CD4-positive, alpha-beta T cell treated with Interferon alpha-2 for 1 hour (primary cell): ENCODE measurements around the gene GPX4.
"Not testable (repeated sequence)": the region's sequence is repeated elsewhere in the genome, so short reads cannot be mapped to it uniquely, and the experiment has no call there.

ENCODE experiments used
- DNase-seq, 2 donors: peaks; one replicate each; pipeline ENCODE4 v3.0.0-alpha.2; 2020 to 2022

Gene GPX4

DNA sequence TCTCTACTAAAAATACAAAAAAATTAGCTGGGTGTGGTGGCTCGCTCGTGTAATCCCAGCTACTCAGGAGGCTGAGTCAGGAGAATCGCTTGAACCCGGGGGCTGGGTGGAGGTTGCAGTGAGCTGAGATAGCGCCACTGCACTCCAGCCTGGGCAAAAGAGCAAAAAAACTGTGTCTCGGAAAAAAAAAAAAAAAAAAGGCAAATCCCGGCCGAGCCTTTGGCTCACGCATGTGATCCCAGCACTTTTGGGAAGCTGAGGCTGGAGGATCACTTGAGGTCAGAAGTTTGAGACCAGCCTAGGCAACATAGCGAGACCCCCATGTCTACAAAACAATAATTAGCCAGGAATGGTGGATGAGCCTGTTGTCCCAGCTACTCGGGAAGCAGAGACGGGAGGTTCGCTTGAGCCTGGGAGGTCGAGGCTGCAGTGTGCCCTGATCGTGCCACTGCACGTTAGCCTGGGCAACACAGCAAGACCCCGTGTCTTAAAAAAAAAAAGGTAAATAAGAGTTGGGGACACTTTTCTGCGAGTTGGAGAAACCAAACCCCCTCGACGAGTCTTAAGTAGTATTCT is 574 bp upstream of the GPX4 start:
- DNase-seq: no peak

GRCh38 chr19:1104311-1105007 is 665 bp downstream of the GPX4 start:
- DNase-seq: peak; percentile 74 to 81

DNA sequence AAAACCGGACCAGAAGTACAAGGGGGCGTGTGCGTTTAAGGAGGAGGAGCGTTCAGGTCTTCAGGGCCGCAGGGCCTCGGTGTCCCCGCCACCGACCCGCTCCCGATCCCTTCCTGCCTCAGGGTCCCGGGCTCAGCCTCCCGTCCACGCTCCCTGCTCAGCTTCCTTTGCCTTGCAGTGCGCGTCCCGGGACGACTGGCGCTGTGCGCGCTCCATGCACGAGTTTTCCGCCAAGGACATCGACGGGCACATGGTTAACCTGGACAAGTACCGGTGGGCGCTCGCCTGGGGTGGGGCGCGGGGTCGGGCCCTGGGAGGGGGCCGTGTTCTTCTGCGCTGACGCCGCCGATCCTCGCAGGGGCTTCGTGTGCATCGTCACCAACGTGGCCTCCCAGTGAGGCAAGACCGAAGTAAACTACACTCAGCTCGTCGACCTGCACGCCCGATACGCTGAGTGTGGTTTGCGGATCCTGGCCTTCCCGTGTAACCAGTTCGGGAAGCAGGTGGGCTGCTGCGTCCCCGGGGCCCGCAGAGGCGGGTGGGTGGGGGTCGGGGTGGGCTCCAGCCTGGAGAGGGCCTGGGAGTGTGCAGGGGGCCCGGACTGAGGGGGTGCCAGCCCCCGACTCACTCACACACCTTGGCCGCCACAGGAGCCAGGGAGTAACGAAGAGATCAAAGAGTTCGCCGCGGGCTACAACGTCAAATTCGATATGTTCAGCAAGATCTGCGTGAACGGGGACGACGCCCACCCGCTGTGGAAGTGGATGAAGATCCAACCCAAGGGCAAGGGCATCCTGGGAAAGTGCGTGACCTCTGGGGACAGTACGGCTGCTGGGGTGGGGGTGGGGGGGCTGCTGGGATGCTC is 1.4 kb downstream of the GPX4 start:
- no peak for DNase-seq

- DNase-seq: no peak
Observed at GRCh38 chr19:1105873-1106840, 2.4 kb downstream of the GPX4 start.

DNA sequence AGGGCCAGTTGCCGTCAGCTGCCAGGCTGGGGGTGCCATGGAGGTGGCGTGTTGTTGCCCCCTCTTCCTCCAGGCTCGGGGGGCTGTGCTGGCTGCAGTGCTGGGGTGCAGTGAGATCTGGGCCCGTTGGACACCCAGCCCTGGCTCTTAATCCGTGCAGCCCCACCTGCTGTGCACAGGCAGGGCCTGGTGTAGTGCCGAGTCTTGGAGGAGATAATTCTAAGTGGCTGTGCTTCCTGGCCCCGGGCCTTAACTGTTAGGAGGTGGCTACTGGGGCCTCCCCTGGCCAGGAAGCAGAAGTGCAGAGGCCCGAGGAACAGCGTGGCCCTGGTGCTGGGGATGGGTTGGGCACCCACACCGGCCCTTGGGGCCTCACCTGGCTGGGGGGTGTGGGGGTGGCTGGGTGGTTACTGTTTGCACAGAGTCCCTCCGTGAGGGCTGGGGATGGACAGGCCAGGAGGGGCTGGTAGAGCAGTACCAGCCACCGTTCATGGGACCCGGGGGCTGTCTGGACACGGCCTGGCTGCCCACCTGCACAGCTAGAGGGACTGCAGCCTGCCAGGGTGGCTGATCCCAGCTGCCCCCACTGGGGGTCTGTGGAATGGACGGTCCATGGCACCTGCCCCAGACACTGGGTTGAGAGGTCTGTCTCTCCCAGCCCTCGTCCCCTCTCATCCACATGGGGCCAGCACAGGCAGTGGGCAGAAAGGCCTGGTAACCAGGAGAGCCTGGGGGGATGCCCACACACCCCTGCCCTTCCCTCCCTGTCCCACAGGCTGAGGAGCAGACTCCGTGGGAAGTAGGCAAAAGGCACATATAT is 3.3 kb downstream of the GPX4 start:
- DNase-seq: no peak

DNA sequence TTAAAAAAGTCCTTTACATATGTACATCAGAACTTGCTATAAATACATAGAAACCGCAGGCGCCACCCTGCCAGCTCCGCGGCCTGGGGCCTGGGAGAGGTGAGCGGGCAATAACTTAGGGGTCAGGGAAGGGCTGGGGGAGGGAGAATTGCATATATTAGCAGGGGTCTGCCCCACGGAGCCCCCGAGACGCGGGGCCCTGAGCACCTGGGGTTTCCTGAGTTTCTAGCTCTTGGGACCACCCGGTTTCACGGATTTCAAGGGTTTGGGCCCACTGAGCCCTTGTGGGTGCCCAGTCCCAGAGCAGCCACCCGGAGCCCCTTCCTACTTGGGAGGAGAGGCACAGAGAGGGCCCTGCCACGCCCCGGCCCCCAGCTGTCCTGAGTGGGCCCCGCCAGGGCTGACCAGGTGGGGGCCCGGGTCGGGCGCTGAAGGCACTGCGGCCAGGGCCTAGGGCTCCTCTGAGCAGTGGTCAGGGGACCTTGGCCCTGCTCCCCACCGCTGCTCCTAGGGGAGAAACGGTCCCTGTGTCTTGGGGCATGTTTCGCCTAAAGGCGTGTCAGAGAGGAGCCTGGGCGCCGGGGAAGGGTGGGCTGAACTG is 4.0 kb downstream of the GPX4 start:
- no peak for DNase-seq

DNA sequence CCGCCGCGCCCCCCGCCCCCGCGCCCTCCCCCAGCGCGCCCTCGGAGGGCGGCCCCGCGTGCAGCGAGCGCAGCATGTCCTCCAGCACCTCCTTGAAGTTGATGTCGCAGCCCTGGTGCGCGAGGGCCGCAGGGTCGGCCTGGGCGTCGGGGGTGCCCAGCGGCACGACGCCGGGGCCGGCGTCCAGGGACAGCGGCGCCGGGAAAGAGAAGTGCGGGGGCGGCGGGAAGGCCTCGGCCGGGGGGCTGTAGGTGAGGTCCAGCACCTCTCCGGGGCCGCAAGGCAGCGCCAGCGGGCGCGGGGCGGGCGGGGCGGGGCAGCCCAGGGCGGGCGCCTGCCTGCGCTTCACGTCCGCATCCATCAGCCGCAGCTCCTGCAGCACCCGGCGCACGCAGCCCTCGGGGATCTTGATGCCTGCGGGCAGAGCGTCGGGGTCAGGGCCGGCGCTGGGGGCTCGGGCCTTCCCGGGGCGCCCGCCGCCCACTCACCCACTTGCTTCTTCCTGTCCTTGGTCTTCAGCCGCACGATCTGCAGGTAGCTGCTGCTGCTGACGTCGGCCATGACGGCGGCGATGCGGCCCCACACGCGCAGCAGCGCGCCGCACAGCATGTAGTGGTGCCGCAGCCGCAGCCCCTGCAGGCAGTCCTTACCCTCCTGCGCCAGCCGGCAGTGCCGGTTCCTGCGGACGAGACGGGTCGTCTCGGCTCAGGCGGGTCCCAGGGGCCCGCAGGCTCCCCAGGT is 4.7 kb downstream of the GPX4 start:
- DNase-seq: no peak

- DNase-seq: no peak
Observed at GRCh38 chr19:1109032-1109551, 5.3 kb downstream of the GPX4 start.

GRCh38 chr19:1109697-1110671 is 6.2 kb downstream of the GPX4 start:
- no peak for DNase-seq

DNA sequence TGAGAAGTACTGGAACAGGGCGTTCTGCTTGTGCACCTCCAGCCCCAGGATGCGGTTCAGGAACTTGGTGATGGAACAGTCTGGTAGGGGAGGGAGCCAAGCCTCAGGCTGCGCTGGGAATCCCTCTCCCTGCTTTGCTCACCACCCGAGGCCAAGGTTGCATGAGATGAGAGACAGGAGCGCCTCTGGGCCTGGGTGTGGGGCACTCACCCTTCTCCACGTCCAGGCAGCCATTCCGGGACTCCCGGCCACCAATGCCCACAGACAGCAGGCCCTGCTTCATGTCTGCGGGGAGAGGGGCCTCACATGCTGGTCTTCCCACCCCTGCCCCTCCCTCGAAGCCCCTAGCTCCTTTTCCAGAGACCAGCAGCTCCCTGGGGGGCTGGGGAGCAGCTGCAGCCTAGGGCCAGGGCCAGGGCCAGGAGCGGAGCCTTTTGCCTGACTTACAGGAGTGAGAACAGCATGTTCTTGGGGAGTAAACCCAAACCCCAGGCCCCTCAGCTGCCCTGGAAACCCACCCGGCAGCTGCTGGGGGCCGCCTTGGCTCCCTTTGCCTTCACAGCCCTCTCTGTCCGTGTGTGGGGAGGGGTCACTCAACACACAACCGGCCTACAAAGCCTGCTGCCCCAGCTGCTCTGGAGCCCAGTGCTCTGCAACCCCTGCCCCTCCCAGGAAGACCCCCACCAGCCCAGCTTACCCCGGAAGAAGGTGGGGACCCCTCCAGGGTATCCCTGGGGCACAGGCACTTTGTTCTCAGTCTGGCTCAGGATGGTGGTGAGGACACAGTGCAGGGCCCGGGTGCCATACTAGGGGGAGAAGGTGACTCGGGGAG is 7.2 kb downstream of the GPX4 start:
- no peak for DNase-seq

- no peak for DNase-seq
Observed at GRCh38 chr19:1111641-1112267, 8.0 kb downstream of the GPX4 start.

DNA sequence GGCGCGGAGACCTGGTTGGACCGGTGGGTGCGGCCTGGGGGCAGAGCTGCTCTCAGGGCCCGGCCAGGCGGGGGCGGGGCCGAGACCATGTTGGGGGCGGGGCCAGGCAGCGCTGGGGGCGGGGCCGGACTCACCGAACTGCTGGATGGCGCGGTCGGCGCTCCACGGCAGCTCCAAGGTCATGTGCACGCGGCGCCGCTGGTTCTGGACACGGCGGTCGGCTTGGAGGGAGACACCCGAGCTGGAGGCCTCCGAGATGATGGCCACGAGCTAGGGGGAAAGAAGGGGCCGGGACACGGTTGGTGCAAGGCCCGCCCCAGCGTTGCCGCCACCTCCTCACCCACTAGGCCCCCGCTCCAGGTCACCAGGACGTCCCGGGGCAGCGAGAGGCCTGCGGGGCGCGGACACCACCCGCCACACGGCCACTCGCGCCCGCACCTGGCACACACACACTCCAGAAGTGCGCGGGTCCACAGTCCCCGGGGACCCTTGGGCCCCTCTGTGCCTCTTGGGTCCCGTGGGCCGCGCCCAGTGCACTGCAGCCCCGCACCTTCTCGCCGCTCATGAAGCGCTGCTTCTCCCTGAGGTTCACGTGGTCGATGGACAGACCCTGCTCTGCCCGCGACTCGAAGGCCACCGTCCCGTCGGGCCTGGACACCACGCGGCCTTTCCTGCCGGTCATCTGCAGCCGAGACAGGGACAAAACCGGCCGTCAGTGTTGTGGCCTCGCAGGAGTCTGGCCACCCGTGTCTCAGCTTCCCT is 8.7 kb downstream of the GPX4 start:
- no peak for DNase-seq

DNA sequence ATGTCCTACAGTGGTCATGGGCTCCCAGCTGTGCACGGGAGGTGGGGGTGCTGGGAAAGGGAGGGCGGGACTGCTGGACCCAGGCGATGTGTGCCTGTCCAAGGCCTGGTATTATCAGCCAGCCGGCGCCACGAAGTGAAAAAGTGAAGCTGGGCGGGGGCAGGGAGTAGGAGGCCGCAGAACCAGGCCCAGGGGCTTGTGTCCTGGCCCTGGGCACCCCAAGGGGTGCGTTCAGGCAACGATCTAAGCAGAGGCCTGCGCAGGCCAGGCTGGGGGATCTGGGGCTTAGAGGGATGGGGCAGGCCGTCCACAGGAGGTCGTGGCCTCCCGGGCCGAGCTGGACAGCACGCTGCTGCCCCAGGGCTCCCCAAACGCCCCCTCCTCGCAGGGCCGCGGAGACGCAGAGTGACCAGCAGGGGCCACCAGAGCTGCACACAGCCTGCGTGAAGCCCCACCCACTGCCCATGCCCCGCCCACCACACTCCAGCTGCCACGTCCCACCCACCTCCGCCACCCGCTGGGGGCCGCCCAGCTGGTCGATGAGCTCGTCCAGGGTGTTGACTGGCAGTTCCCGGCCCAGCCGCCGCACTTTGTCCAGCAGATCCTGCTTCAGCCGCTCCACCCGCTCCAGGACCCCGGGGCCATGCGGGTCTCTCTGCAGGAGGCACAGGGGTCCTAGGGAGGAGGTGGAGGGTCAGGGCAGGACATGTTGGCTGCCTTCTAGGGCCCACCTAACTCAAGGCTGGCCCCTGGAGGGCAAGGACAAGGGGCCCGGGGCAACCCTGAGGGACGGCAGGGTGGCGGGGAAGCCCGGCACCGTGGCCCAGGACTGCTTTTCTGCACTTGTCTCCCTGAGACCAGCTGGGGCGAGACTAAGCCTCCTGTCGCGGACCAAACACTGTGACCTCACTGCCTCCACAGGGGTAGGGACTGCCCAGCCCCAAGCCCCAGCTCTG is 9.5 kb downstream of the GPX4 start:
- DNase-seq: peak; percentile 89

DNA sequence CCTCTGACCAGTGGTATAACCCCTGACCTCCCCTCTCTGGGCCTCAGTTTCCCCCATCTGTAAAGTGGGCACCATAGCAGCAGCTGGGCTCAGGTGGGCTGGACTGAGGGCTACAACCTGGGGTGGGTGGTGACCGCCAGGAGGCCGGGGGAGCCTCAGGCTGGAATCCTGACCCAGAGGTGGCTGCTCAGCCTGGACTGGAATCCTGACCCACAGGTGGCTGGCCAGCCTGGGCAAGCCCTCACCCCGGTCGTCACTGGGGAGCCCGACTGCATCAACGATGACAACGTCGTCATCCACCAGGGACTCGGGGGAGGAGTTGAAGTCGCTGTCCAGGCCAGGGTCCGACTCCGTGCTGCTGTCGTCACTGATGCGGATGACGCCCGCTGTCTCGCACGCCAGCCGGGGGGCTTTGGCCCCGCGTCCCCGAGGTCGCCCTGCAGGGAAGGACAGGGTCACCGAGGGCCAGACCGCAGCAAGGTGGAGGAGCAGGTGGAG is 10.2 kb downstream of the GPX4 start:
- DNase-seq: no peak

- DNase-seq: not testable (repeated sequence)
Observed at GRCh38 chr19:1114728-1115127, 10.9 kb downstream of the GPX4 start.
